Choroid plexus epithelial cell (primary cell): ENCODE results near the gene CABP7.
A peak's percentile ranks its signal among the peaks of the same experiment; 100 is the strongest.

Experiments used
- DNase-seq: peaks from one replicate; pipeline ENCODE4 v3.0.0-alpha.2; 2010; ENCODE audit warnings: low read depth
- H3K4me3 ChIP-seq: 2 replicates; pipeline ENCODE4 v1.5.1; 2011; ENCODE audit warnings: low read depth, mild to moderate bottlenecking, control low read depth, low read length, moderate library complexity
- TF ChIP-seq, protein P1 (sequence below): conservative IDR thresholded peaks from 2 replicates; pipeline ENCODE4 v1.5.1; 2011; ENCODE audit warnings: low read depth, mild to moderate bottlenecking, control low read depth, inconsistent platforms, low read length, moderate library complexity

Gene CABP7

DNA sequence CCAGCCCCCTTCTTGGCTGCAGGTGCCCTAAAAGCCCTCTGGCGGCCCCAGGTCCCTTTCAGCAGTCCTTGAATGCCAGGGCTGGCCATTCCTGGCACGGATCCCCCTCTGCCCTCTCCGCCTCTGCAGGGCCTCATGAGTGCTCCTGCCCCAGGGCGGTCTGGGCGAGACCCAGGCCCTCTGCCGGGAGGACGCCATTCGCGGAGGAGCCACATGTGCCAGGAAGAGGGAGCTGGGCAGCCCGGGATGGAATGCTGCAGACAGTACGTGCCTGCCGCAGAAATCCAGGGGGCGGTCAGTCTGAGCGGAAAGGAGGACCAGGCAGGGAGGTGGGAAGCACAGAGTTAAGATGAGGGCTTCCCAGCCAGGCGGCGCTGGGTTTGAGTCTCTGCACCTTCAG lies 2.8 kb downstream of the CABP7 start:
- no peak overlapping the region for H3K4me3 ChIP-seq
- no peak for DNase-seq
- TF ChIP-seq, protein P1, sequence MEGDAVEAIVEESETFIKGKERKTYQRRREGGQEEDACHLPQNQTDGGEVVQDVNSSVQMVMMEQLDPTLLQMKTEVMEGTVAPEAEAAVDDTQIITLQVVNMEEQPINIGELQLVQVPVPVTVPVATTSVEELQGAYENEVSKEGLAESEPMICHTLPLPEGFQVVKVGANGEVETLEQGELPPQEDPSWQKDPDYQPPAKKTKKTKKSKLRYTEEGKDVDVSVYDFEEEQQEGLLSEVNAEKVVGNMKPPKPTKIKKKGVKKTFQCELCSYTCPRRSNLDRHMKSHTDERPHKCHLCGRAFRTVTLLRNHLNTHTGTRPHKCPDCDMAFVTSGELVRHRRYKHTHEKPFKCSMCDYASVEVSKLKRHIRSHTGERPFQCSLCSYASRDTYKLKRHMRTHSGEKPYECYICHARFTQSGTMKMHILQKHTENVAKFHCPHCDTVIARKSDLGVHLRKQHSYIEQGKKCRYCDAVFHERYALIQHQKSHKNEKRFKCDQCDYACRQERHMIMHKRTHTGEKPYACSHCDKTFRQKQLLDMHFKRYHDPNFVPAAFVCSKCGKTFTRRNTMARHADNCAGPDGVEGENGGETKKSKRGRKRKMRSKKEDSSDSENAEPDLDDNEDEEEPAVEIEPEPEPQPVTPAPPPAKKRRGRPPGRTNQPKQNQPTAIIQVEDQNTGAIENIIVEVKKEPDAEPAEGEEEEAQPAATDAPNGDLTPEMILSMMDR = no peak

DNA sequence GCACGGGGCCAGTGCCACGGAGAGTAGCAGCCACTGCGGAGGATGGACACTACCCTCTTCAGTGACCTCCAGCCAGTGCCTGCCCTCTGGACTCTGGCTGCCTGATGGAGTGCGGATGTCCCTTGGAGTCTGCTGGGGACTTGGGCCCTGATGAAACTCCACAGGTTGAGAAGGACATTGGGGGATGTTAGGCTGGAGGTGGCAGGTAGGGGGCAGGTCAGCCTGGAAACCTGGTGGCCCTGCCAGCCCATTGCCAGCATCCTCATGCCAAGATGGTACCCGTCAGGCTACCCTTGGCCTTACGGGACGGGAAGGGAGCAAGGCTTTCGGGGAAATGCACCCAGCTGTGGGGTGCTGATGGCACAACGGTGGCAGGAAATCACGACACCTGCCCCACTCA lies 4.0 kb downstream of the CABP7 start:
- H3K4me3 ChIP-seq = no peak overlapping the region
- DNase-seq = no peak
- TF ChIP-seq, protein P1 = no peak

- H3K4me3 ChIP-seq = no peak overlapping the region
- DNase-seq = no peak
- TF ChIP-seq, protein P1 = no peak
Measured at GRCh38 chr22:29724843-29725242, 5.0 kb downstream of the CABP7 start.

- TF ChIP-seq, protein P1 = no peak
- no peak for DNase-seq
- no peak overlapping the region for H3K4me3 ChIP-seq
Measured at GRCh38 chr22:29726106-29726505, 6.3 kb downstream of the CABP7 start.

- H3K4me3 ChIP-seq = no peak overlapping the region
- DNase-seq = no peak
- TF ChIP-seq, protein P1 = no peak
Measured at GRCh38 chr22:29726512-29727130, 6.8 kb downstream of the CABP7 start.

DNA sequence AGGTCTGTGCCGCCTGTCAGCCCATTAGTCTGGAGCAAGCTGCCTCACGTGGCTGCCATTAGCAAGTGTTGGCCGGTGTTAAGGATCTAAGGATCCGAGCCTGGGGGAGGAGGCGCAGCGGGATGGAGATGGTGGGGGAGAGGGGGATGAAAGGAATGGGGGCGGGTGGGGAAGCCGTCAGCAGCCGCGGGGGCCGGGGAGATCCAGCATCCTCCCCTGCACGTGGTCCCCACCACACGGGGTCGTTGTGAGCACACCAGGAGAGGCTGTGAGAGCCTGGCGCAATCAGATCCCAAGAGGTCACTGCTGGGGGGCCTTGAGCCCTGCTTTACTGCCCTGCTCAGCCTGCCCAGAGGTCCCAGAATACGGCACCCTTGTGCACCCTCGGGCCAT lies 7.3 kb downstream of the CABP7 start:
- H3K4me3 ChIP-seq = no peak overlapping the region
- DNase-seq = peak; percentile 47
- TF ChIP-seq, protein P1 = peak; percentile 49

DNA sequence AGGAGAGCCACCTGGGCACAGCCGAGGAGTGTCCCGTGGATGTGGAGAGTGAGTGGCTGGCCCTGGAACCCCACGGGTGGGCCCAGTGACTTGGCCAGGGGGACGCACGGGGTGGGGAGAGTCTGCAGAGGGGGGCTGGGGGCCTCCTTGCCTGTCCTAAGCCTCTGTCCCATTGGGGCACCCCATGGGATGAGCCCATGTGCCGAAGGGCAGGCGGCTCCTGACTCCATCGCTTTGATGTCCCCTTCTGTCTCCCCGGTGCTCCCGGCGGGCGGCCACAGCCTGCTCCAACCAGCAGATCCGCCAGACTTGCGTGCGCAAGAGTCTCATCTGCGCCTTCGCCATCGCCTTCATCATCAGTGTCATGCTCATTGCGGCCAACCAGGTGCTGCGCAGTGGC lies 9.4 kb downstream of the CABP7 start:
- DNase-seq = no peak
- TF ChIP-seq, protein P1 = no peak
- no peak overlapping the region for H3K4me3 ChIP-seq
